H9 (cell line): ENCODE data around the gene FAM81A. TPM values are rescaled to one million over a fixed set of nuclear protein-coding genes. Genes with fewer than 3 reads are reported as not detected.

Source experiments
- DNase-seq: peaks from one replicate; pipeline ENCODE4 v3.0.0-alpha.2; 2017
- H2AFZ ChIP-seq: one replicate; pipeline ENCODE4 v1.6.1; 2013; ENCODE audit warnings: mild to moderate bottlenecking, low read length, control low read depth, moderate library complexity
- H2AK5ac ChIP-seq: 2 replicates; pipeline ENCODE4 v1.6.1; 2013; ENCODE audit warnings: low read length, control low read depth, mixed read lengths; ENCODE audit not compliant: insufficient read length
- H2BK120ac ChIP-seq: one replicate; pipeline ENCODE4 v1.6.1; 2013; ENCODE audit warnings: low read depth, mild to moderate bottlenecking, low read length, control low read depth, inconsistent platforms; ENCODE audit not compliant: poor library complexity, severe bottlenecking
- H2BK12ac ChIP-seq: 2 replicates; pipeline ENCODE4 v1.6.1; 2013; ENCODE audit warnings: low read length, control low read depth, mixed read lengths, low read depth; ENCODE audit not compliant: insufficient read length
- H2BK15ac ChIP-seq: 2 replicates; pipeline ENCODE4 v1.6.1; 2013; ENCODE audit warnings: low read depth, low read length, control low read depth
- H2BK20ac ChIP-seq: one replicate; pipeline ENCODE4 v1.6.1; 2013; ENCODE audit warnings: low read depth, mild to moderate bottlenecking, low read length, control low read depth, inconsistent platforms; ENCODE audit not compliant: poor library complexity, severe bottlenecking
- H2BK5ac ChIP-seq: 2 replicates; pipeline ENCODE4 v1.6.1; 2013; ENCODE audit warnings: low read length, control low read depth, mixed read lengths; ENCODE audit not compliant: insufficient read length
- H3K14ac ChIP-seq: 2 replicates; pipeline ENCODE4 v1.6.1; 2013; ENCODE audit warnings: low read length, control low read depth; ENCODE audit not compliant: insufficient read depth
- H3K18ac ChIP-seq: 2 replicates; pipeline ENCODE4 v1.6.1; 2013; ENCODE audit warnings: low read depth, mild to moderate bottlenecking, mixed read lengths, low read length, control low read depth; ENCODE audit not compliant: insufficient read length
- H3K23ac ChIP-seq: 2 replicates; pipeline ENCODE4 v1.6.1; 2013; ENCODE audit warnings: low read length, control low read depth, mixed read lengths, low read depth; ENCODE audit not compliant: insufficient read length
- H3K23me2 ChIP-seq: 2 replicates; pipeline ENCODE4 v1.6.1; 2013; ENCODE audit warnings: low read depth, mild to moderate bottlenecking, mixed read lengths, low read length, control low read depth; ENCODE audit not compliant: insufficient read length, poor library complexity, severe bottlenecking
- H3K27ac ChIP-seq: 2 replicates; pipeline ENCODE4 v1.5.1; 2013; ENCODE audit warnings: low read length, control low read depth, mixed read lengths, low read depth; ENCODE audit not compliant: insufficient read length
- H3K27me3 ChIP-seq: 2 replicates; pipeline ENCODE4 v1.6.1; 2013; ENCODE audit warnings: low read length, control low read depth, inconsistent platforms; ENCODE audit not compliant: insufficient read depth
- H3K4ac ChIP-seq: 2 replicates; pipeline ENCODE4 v1.6.1; 2013; ENCODE audit warnings: low read depth, mild to moderate bottlenecking, control low read depth, inconsistent platforms, low read length, moderate library complexity
- H3K4me1 ChIP-seq: 2 replicates; pipeline ENCODE4 v1.6.1; 2013; ENCODE audit warnings: low read length, control low read depth, inconsistent platforms; ENCODE audit not compliant: insufficient read depth
- H3K4me2 ChIP-seq: 2 replicates; pipeline ENCODE4 v1.6.1; 2013; ENCODE audit warnings: low read length, control low read depth, mixed read lengths; ENCODE audit not compliant: insufficient read length, insufficient read depth
- H3K56ac ChIP-seq: 2 replicates; pipeline ENCODE4 v1.6.1; 2013; ENCODE audit warnings: low read depth, mild to moderate bottlenecking, mixed read lengths, low read length, control low read depth; ENCODE audit not compliant: insufficient read length
- H3K79me1 ChIP-seq: 2 replicates; pipeline ENCODE4 v1.6.1; 2013; ENCODE audit warnings: low read depth, mild to moderate bottlenecking, moderate library complexity, low read length, control low read depth, inconsistent platforms; ENCODE audit not compliant: insufficient read depth, poor library complexity, severe bottlenecking
- H3K79me2 ChIP-seq: 2 replicates; pipeline ENCODE4 v1.6.1; 2013; ENCODE audit warnings: low read length, control low read depth, inconsistent platforms; ENCODE audit not compliant: insufficient read depth
- H3K9ac ChIP-seq: 2 replicates; pipeline ENCODE4 v1.6.1; 2013; ENCODE audit warnings: low read length, control low read depth, mixed read lengths; ENCODE audit not compliant: insufficient read length; ENCODE audit errors: extremely low read depth
- H3K9me3 ChIP-seq: one replicate; pipeline ENCODE4 v1.6.1; 2013; ENCODE audit warnings: low read depth, low read length, inconsistent platforms; ENCODE audit not compliant: control insufficient read depth
- H3T11ph ChIP-seq: one replicate; pipeline ENCODE4 v1.6.1; 2013; ENCODE audit warnings: mild to moderate bottlenecking, low read length, control low read depth, inconsistent platforms
- H4K20me1 ChIP-seq: one replicate; pipeline ENCODE4 v1.6.1; 2013; ENCODE audit not compliant: control insufficient read depth, insufficient read length, insufficient read depth
- H4K5ac ChIP-seq: 2 replicates; pipeline ENCODE4 v1.6.1; 2013; ENCODE audit warnings: low read depth, mild to moderate bottlenecking, mixed read lengths, low read length, control low read depth; ENCODE audit not compliant: insufficient read length
- H4K8ac ChIP-seq: replicated peaks from 2 replicates; pipeline ENCODE4 v1.6.1; 2013; ENCODE audit warnings: low read length, control low read depth, mixed read lengths, low read depth; ENCODE audit not compliant: insufficient read length
- H4K91ac ChIP-seq: 2 replicates; pipeline ENCODE4 v1.6.1; 2013; ENCODE audit warnings: low read depth, mild to moderate bottlenecking, moderate library complexity, mixed read lengths, low read length, control low read depth; ENCODE audit not compliant: insufficient read length
- H3K27ac Mint-ChIP-seq, 3 experiments: 2 replicates in 2 of 3; 3 replicates in 1 of 3; pipeline ENCODE4 v1.8.0; 2020 to 2021; ENCODE audit warnings: mixed read lengths in 3 of 3, mild to moderate bottlenecking in 1 of 3, moderate library complexity in 1 of 3
- H3K27me3 Mint-ChIP-seq: 2 replicates; pipeline ENCODE4 v1.8.0; 2021; ENCODE audit warnings: low read depth, mild to moderate bottlenecking, moderate library complexity, mixed read lengths
- H3K36me3 Mint-ChIP-seq, 3 experiments: 2 replicates in 2 of 3; 3 replicates in 1 of 3; pipeline ENCODE4 v1.8.0; 2020 to 2021; ENCODE audit warnings: low read depth in 3 of 3, mixed read lengths in 3 of 3; ENCODE audit not compliant: insufficient read depth in 1 of 3
- H3K4me1 Mint-ChIP-seq, 2 experiments: 2 replicates each; pipeline ENCODE4 v1.8.0; 2020; ENCODE audit warnings: mixed read lengths in 2 of 2
- H3K4me3 Mint-ChIP-seq, 2 experiments: 2 replicates in 1 of 2; 3 replicates in 1 of 2; pipeline ENCODE4 v1.8.0; 2020 to 2021; ENCODE audit warnings: mild to moderate bottlenecking in 2 of 2, mixed read lengths in 2 of 2, moderate library complexity in 1 of 2
- H3K9me3 Mint-ChIP-seq, 2 experiments: 2 replicates in 1 of 2; 3 replicates in 1 of 2; pipeline ENCODE4 v1.8.0; 2020; ENCODE audit warnings: mild to moderate bottlenecking in 2 of 2, mixed read lengths in 2 of 2, moderate library complexity in 1 of 2
- CTCF ChIP-seq: fragments of 200-600 bp; sonication (generic); conservative IDR thresholded peaks from 3 replicates; pipeline ENCODE4 v1.8.0; 2021; ENCODE audit warnings: antibody characterized with exemption, mild to moderate bottlenecking
- WGBS: extraction: QIAGEN DNeasy Blood & Tissue Kit; methylation state at CpG from one replicate; pipeline ENCODE4 v1.1.7; 2013; ENCODE audit warnings: missing lambda C conversion rate, low lambda C conversion rate, mixed read lengths; ENCODE audit not compliant: insufficient read length; ENCODE audit errors: extremely low coverage; 5-methylcytosine and 5-hydroxymethylcytosine counted together
- total RNA-seq: library from RNA; stranded (reverse); gene quantifications from 2 replicates; pipeline ENCODE4 v1.2.1, GENCODE V29; 2021

FAM81A gene
- total RNA-seq, 1 experiment from 2014 or later, result 1.7 TPM

DNA sequence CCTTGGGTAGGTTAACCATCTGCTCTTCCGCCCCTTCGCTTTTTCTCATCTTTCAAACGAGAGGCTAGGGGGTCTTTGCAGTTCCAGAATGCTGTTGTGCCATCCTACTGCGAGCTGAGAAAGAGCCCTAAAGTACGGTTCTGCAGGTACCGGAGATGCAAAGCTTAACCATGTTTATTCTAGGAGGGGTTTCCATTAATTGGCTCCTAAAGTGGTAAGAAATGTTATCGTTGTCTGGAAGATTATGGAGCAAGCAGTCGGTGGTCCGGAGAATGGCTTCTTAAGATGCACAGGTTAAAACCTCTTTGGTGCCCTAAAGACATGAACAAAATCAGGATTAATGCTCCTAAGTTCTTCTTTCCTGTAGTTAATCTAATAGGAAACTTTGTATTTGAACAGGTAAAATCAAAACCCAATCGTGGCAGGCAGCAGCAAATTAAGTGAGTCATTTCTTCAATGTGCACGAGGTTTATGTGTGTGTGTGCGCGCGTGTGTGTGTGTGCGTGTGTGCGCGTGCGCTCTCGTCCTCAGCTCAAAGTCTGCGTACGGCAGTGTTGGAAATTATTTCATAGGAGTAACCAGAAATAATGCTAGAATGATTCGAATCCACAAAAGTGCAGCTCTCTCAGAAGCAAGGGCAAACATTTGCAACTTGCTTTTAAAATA lies 772 bp downstream of the FAM81A start:
- peaks cover 17 to 18% of the 10 kb centered on the region in 2 experiments for H3K4me1 Mint-ChIP-seq
- Histone ChIP-seq H3K14ac (peak overlapping the region; percentile 81; the same call in 1 of the 2 replicates), H3K4ac (no peak overlapping the region), H3K4me2 (peak overlapping the region; percentile 92), H3K18ac (no peak overlapping the region), H3K27ac (no peak overlapping the region), H3K9me3 (no peaks in the 10 kb centered on the region), H3T11ph (no peak overlapping the region), H2BK5ac (no peak overlapping the region), H4K20me1 (no peaks in the 10 kb centered on the region), H2BK20ac (no peak overlapping the region), H3K79me2 (no peaks in the 10 kb centered on the region), H3K27me3 (peaks cover 26% of the 10 kb centered on the region), H4K91ac (no peak overlapping the region), H2BK15ac (no peak overlapping the region), H3K56ac (no peak overlapping the region), H3K4me1 (no peaks in the 10 kb centered on the region), H3K23me2 (peaks cover 13% of the 10 kb centered on the region), H4K5ac (no peak overlapping the region), H4K8ac (no peak overlapping the region), H2AK5ac (no peak overlapping the region), H3K79me1 (no peaks in the 10 kb centered on the region), H3K9ac (no peak overlapping the region), H2BK120ac (no peak overlapping the region), H3K23ac (no peak overlapping the region), H2BK12ac (no peak overlapping the region), H2AFZ (no peak overlapping the region)
- no peaks in the 10 kb centered on the region; a peak in 1 of 7 replicates for H3K36me3 Mint-ChIP-seq
- no peak for DNase-seq
- peak overlapping the region; percentile 70 to 82 for H3K4me3 Mint-ChIP-seq
- H3K27ac Mint-ChIP-seq, result no peak overlapping the region; a peak in 1 of 7 replicates
- H3K9me3 Mint-ChIP-seq, result no peaks in the 10 kb centered on the region
- no CpG with 5 or more reads among the region's 22 CpGs for WGBS
- peaks cover 77% of the 10 kb centered on the region for H3K27me3 Mint-ChIP-seq
- TF ChIP-seq CTCF, result no peak
